ENCODE results near the gene BHLHE40. TPM values are rescaled to one million over a fixed set of nuclear protein-coding genes. Genes with fewer than 3 reads are reported as not detected.
A peak's percentile ranks its signal among the peaks of the same experiment; 100 is the strongest.

BHLHE40 gene
- total and polyA plus RNA-seq, 2 of the 13 experiments (the other 11 are each of a cell fraction or from before 2014, with no cell fraction given), result 1.8 to 51.0 TPM

DNA sequence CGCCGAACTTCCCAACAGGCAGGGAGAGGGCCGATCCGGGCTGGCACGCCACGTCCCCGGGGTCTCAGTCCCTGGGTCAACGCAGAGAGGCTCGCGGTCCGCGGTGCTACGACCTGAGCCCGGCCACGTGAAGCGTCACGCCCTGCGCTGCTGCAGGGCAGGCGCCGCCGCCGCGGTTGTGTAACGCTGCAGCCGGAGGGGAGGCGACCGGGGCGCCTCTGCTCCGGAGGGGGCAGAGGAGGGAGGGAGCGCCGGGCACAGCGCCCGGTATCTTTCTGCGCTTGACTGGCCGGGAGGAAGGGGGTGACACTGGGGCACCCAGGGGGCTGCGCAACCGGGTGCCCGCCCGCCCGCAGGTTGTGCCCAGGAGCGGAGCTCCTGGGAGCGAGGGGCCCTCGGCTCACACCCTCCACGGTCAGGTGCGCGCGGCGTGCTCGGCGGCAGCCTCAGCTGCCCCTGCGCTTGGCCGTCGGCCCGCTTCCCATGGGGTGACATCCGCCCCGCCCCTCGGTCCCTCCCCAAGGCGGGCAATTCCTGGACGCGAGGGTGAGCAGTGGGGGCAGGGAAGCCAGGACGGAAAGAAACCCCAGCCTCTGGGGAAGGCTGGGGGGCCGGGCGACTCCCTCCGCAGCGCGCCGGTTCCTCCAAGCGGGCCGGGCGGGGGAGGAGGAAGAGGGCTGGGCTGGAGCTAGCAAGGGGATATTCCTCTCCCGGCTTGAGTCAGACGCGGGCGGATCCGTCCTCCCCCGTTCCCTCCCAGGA is 852 bp upstream of the BHLHE40 start (continued):
- TF ChIP-seq, protein P1, sequence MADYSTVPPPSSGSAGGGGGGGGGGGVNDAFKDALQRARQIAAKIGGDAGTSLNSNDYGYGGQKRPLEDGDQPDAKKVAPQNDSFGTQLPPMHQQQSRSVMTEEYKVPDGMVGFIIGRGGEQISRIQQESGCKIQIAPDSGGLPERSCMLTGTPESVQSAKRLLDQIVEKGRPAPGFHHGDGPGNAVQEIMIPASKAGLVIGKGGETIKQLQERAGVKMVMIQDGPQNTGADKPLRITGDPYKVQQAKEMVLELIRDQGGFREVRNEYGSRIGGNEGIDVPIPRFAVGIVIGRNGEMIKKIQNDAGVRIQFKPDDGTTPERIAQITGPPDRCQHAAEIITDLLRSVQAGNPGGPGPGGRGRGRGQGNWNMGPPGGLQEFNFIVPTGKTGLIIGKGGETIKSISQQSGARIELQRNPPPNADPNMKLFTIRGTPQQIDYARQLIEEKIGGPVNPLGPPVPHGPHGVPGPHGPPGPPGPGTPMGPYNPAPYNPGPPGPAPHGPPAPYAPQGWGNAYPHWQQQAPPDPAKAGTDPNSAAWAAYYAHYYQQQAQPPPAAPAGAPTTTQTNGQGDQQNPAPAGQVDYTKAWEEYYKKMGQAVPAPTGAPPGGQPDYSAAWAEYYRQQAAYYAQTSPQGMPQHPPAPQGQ (CRISPR knock-in tag; IDR thresholded peaks at IDR 0.05; ENCODE audit: borderline replicate concordance), result no peak
- TF ChIP-seq IKZF1 (IDR thresholded peaks at IDR 0.05), result no peak
- peak; percentile 93 for TF ChIP-seq PRPF4 (IDR thresholded peaks at IDR 0.05; ENCODE audit: low read depth, low read length, poor library complexity, severe bottlenecking)
- TF ChIP-seq NONO (IDR thresholded peaks at IDR 0.05), result no peak
- TF ChIP-seq NONO (CRISPR knock-in tag; conservative IDR thresholded peaks at IDR 0.05), result peak; percentile 97
- peak; percentile 85; the same call in 1 of the 2 replicates for TF ChIP-seq POGK (CRISPR knock-in tag; conservative IDR thresholded peaks at IDR 0.05)
- TF ChIP-seq SNRNP70 (IDR thresholded peaks at IDR 0.05; ENCODE audit: low read depth, low read length), result no peak
- peak in 1 of 2 experiments; percentile 11; a peak in 1 of 4 replicates for TF ChIP-seq REST (IDR thresholded peaks at IDR 0.05; ENCODE audit: borderline replicate concordance in 1 of 2, low read depth in 1 of 2, low read length in 2 of 2)
- TF ChIP-seq SIN3A (IDR thresholded peaks at IDR 0.05; ENCODE audit: borderline replicate concordance, low read depth, low read length), result peak; percentile 60; the same call in 1 of the 2 replicates
- TF ChIP-seq ZNF136 (CRISPR knock-in tag; IDR thresholded peaks at IDR 0.05; ENCODE audit: low read depth), result 0 out of 2 replicates have a peak, but pooled peaks have one; percentile 62
- no peak for TF ChIP-seq U2AF2 (IDR thresholded peaks at IDR 0.05; ENCODE audit: low read depth, low read length)
- peak; percentile 98 for TF ChIP-seq ZC3H13 (CRISPR knock-in tag; IDR thresholded peaks at IDR 0.05)
- peak; percentile 66 for TF ChIP-seq FOXK1 (CRISPR knock-in tag; IDR thresholded peaks at IDR 0.05; ENCODE audit: borderline replicate concordance, low read depth)
- peak; percentile 82 for TF ChIP-seq ZBTB7A (CRISPR knock-in tag; IDR thresholded peaks at IDR 0.05)
- 0 out of 2 replicates have a peak, but pooled peaks have one; percentile 20 for TF ChIP-seq ZFP41 (CRISPR knock-in tag; IDR thresholded peaks at IDR 0.05; ENCODE audit: borderline replicate concordance)
- TF ChIP-seq KAT2B (IDR thresholded peaks at IDR 0.05; ENCODE audit: borderline replicate concordance, low read depth, low read length), result no peak
- no peak for TF ChIP-seq JARID2 (CRISPR knock-in tag; IDR thresholded peaks at IDR 0.05; ENCODE audit: insufficient replicate concordance)
- TF ChIP-seq, protein P2, sequence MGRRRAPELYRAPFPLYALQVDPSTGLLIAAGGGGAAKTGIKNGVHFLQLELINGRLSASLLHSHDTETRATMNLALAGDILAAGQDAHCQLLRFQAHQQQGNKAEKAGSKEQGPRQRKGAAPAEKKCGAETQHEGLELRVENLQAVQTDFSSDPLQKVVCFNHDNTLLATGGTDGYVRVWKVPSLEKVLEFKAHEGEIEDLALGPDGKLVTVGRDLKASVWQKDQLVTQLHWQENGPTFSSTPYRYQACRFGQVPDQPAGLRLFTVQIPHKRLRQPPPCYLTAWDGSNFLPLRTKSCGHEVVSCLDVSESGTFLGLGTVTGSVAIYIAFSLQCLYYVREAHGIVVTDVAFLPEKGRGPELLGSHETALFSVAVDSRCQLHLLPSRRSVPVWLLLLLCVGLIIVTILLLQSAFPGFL (CRISPR knock-in tag; IDR thresholded peaks at IDR 0.05), result no peak
- TF ChIP-seq ZNF510 (CRISPR knock-in tag; IDR thresholded peaks at IDR 0.05; ENCODE audit: low read depth), result peak; percentile 77; the same call in 1 of the 2 replicates
- 0 out of 2 replicates have a peak, but pooled peaks have one; percentile 21 for TF ChIP-seq POLR2AphosphoS2 (IDR thresholded peaks at IDR 0.05; ENCODE audit: low read depth, low read length)
